Measurements from ENCODE around the gene PITX2. TPM values are rescaled to one million over a fixed set of nuclear protein-coding genes. Genes with fewer than 3 reads are reported as not detected.
A peak's percentile ranks its signal among the peaks of the same experiment; 100 is the strongest.

The PITX2 gene
- total and polyA plus RNA-seq, 7 experiments from 2014 or later: not detected

GRCh38 chr4:110615353-110616237, 7.3 kb downstream of the PITX2 start:
- peaks cover 11 to 38% (median 32%) of the 10 kb centered on the region in 7 donors for H3K4me1 Mint-ChIP-seq
- Histone ChIP-seq H3K4me1 (ENCODE audit: control insufficient read depth in 2 of 2, insufficient read depth in 2 of 2, low read length in 2 of 2) (no peaks in the 10 kb centered on the region), H3K9me3 (ENCODE audit: control insufficient read depth in 2 of 3, low read length in 3 of 3) (peaks cover 0 to 17% (median 0%) of the 10 kb centered on the region in 3 experiments), H3K4me3 (ENCODE audit: low read length) (no peak overlapping the region), H3K27ac (ENCODE audit: low read depth, low read length) (no peak overlapping the region), H3K36me3 (ENCODE audit: control insufficient read depth in 2 of 3, insufficient read depth in 3 of 3, low read length in 3 of 3) (no peaks in the 10 kb centered on the region), H3K27me3 (ENCODE audit: control insufficient read depth in 2 of 2, insufficient read depth in 2 of 2, low read length in 2 of 2) (peaks cover 13 to 46% of the 10 kb centered on the region in 2 donors)
- DNase-seq (no peak), ATAC-seq (no peak)
- H3K27ac Mint-ChIP-seq: peak overlapping the region in 2 of 9 donors; percentile 57 to 58
- H3K27me3 Mint-ChIP-seq: peaks cover 92 to 95% (median 94%) of the 10 kb centered on the region in 5 donors
- peak overlapping the region in 9 of 10 donors; percentile 5 to 55 (median 32) for H3K4me3 Mint-ChIP-seq
- H3K9me3 Mint-ChIP-seq: peaks cover 0 to 67% (median 12%) of the 10 kb centered on the region in 11 donors
- ChIA-PET CTCF (no interaction called here), POLR2A (no interaction called here)
- H3K36me3 Mint-ChIP-seq: peaks cover 0 to 12% (median 0%) of the 10 kb centered on the region in 5 donors
- intact Hi-C loops (cut with micrococcal nuclease): loop anchor here in 1 of 2 donors (2.0 kb wide), 2 partner anchors 15 to 23 kb away; no protein-coding TSS in a partner anchor

- peaks cover 0 to 17% (median 0%) of the 10 kb centered on the region in 3 experiments for H3K9me3 ChIP-seq (ENCODE audit: control insufficient read depth in 2 of 3, low read length in 3 of 3)
- H3K9me3 Mint-ChIP-seq: peaks cover 0 to 61% (median 12%) of the 10 kb centered on the region in 11 donors
These were observed 7.9 kb downstream of the PITX2 start for GRCh38 chr4:110614976-110615352.

GRCh38 chr4:110614173-110614963, 8.5 kb downstream of the PITX2 start:
- peaks cover 0 to 26% (median 20%) of the 10 kb centered on the region in 7 donors for H3K4me1 Mint-ChIP-seq
- H3K27ac Mint-ChIP-seq: peak overlapping the region in 1 of 9 donors; percentile 23
- H3K27me3 ChIP-seq (ENCODE audit: control insufficient read depth in 2 of 2, insufficient read depth in 2 of 2, low read length in 2 of 2): peaks cover 9 to 43% of the 10 kb centered on the region in 2 donors
- DNase-seq (no peak), ATAC-seq (no peak)
- peaks cover 0 to 17% (median 0%) of the 10 kb centered on the region in 3 experiments for H3K9me3 ChIP-seq (ENCODE audit: control insufficient read depth in 2 of 3, low read length in 3 of 3)
- H3K36me3 ChIP-seq (ENCODE audit: control insufficient read depth in 2 of 3, insufficient read depth in 3 of 3, low read length in 3 of 3): no peaks in the 10 kb centered on the region
- H3K36me3 Mint-ChIP-seq: peaks cover 0 to 8% (median 0%) of the 10 kb centered on the region in 5 donors
- intact Hi-C loops (cut with micrococcal nuclease): no loop called here
- ChIA-PET POLR2A (no interaction called here), CTCF (no interaction called here)
- peaks cover 89 to 94% (median 92%) of the 10 kb centered on the region in 5 donors for H3K27me3 Mint-ChIP-seq
- no peak overlapping the region for H3K4me3 ChIP-seq (ENCODE audit: low read length)
- no peaks in the 10 kb centered on the region for H3K4me1 ChIP-seq (ENCODE audit: control insufficient read depth in 2 of 2, insufficient read depth in 2 of 2, low read length in 2 of 2)
- no peak overlapping the region for H3K4me3 Mint-ChIP-seq
- peaks cover 0 to 56% (median 12%) of the 10 kb centered on the region in 11 donors for H3K9me3 Mint-ChIP-seq
- H3K27ac ChIP-seq (ENCODE audit: low read depth, low read length): no peak overlapping the region

More at GRCh38 chr4:110614976-110615352, 7.9 kb downstream of the PITX2 start:
- Mint-ChIP-seq H3K4me1 (peaks cover 5 to 32% (median 26%) of the 10 kb centered on the region in 7 donors), H3K27ac (peak overlapping the region in 1 of 9 donors; percentile 13), H3K4me3 (peak overlapping the region in 4 of 10 donors; percentile 25 to 52 (median 42)), H3K36me3 (peaks cover 0 to 12% (median 0%) of the 10 kb centered on the region in 5 donors), H3K27me3 (peaks cover 90 to 94% (median 93%) of the 10 kb centered on the region in 5 donors)
- POLR2A ChIA-PET: no interaction called here
- Histone ChIP-seq H3K4me1 (ENCODE audit: control insufficient read depth in 2 of 2, insufficient read depth in 2 of 2, low read length in 2 of 2) (no peaks in the 10 kb centered on the region), H3K27ac (ENCODE audit: low read depth, low read length) (no peak overlapping the region), H3K27me3 (ENCODE audit: control insufficient read depth in 2 of 2, insufficient read depth in 2 of 2, low read length in 2 of 2) (peaks cover 9 to 43% of the 10 kb centered on the region in 2 donors), H3K36me3 (ENCODE audit: control insufficient read depth in 2 of 3, insufficient read depth in 3 of 3, low read length in 3 of 3) (no peaks in the 10 kb centered on the region), H3K4me3 (ENCODE audit: low read length) (no peak overlapping the region)
- ATAC-seq (no peak), DNase-seq (no peak)
- intact Hi-C loops (cut with micrococcal nuclease): no loop called here
- CTCF ChIA-PET: no interaction called here

- peaks cover 0 to 22% (median 14%) of the 10 kb centered on the region in 7 donors for H3K4me1 Mint-ChIP-seq
- Histone ChIP-seq H3K4me3 (ENCODE audit: low read length) (no peak overlapping the region), H3K9me3 (ENCODE audit: control insufficient read depth in 2 of 3, low read length in 3 of 3) (peaks cover 0 to 14% (median 0%) of the 10 kb centered on the region in 3 experiments), H3K27me3 (ENCODE audit: control insufficient read depth in 2 of 2, insufficient read depth in 2 of 2, low read length in 2 of 2) (peaks cover 9 to 47% of the 10 kb centered on the region in 2 donors), H3K36me3 (ENCODE audit: control insufficient read depth in 2 of 3, insufficient read depth in 3 of 3, low read length in 3 of 3) (no peaks in the 10 kb centered on the region), H3K27ac (ENCODE audit: low read depth, low read length) (no peak overlapping the region), H3K4me1 (ENCODE audit: control insufficient read depth in 2 of 2, insufficient read depth in 2 of 2, low read length in 2 of 2) (no peaks in the 10 kb centered on the region)
- intact Hi-C loops (cut with micrococcal nuclease): no loop called here
- peaks cover 0 to 54% (median 12%) of the 10 kb centered on the region in 11 donors for H3K9me3 Mint-ChIP-seq
- peaks cover 89 to 94% (median 92%) of the 10 kb centered on the region in 5 donors for H3K27me3 Mint-ChIP-seq
- POLR2A ChIA-PET: no interaction called here
- H3K27ac Mint-ChIP-seq: no peak overlapping the region
- H3K36me3 Mint-ChIP-seq: peaks cover 0 to 8% (median 0%) of the 10 kb centered on the region in 5 donors
- ATAC-seq (no peak), DNase-seq (no peak)
- CTCF ChIA-PET: no interaction called here
- H3K4me3 Mint-ChIP-seq: no peak overlapping the region
These were observed 9.1 kb downstream of the PITX2 start for GRCh38 chr4:110613745-110614144.

GRCh38 chr4:110612631-110613269, 10.1 kb downstream of the PITX2 start:
- Histone ChIP-seq H3K27ac (ENCODE audit: low read depth, low read length) (no peak overlapping the region), H3K4me3 (ENCODE audit: low read length) (no peak overlapping the region), H3K9me3 (ENCODE audit: control insufficient read depth in 2 of 3, low read length in 3 of 3) (peaks cover 0 to 5% (median 0%) of the 10 kb centered on the region in 3 experiments), H3K27me3 (ENCODE audit: control insufficient read depth in 2 of 2, insufficient read depth in 2 of 2, low read length in 2 of 2) (peaks cover 9 to 41% of the 10 kb centered on the region in 2 donors), H3K36me3 (ENCODE audit: control insufficient read depth in 2 of 3, insufficient read depth in 3 of 3, low read length in 3 of 3) (no peaks in the 10 kb centered on the region), H3K4me1 (ENCODE audit: control insufficient read depth in 2 of 2, insufficient read depth in 2 of 2, low read length in 2 of 2) (no peaks in the 10 kb centered on the region)
- H3K4me3 Mint-ChIP-seq: peak overlapping the region in 1 of 10 donors; percentile 29
- intact Hi-C loops (cut with micrococcal nuclease): no loop called here
- ATAC-seq: no peak
- peaks cover 89 to 94% (median 92%) of the 10 kb centered on the region in 5 donors for H3K27me3 Mint-ChIP-seq
- H3K27ac Mint-ChIP-seq: no peak overlapping the region
- no peak for DNase-seq
- peaks cover 0 to 44% (median 10%) of the 10 kb centered on the region in 11 donors for H3K9me3 Mint-ChIP-seq
- H3K36me3 Mint-ChIP-seq: peaks cover 0 to 5% (median 0%) of the 10 kb centered on the region in 5 donors
- CTCF ChIA-PET: no interaction called here
- H3K4me1 Mint-ChIP-seq: peaks cover 0 to 16% (median 6%) of the 10 kb centered on the region in 7 donors
- POLR2A ChIA-PET: no interaction called here

- H3K27me3 Mint-ChIP-seq: peaks cover 82 to 90% (median 86%) of the 10 kb centered on the region in 5 donors
- no peak overlapping the region for H3K4me3 ChIP-seq (ENCODE audit: low read length)
- no peaks in the 10 kb centered on the region for H3K36me3 ChIP-seq (ENCODE audit: control insufficient read depth in 2 of 3, insufficient read depth in 3 of 3, low read length in 3 of 3)
- H3K9me3 ChIP-seq (ENCODE audit: control insufficient read depth in 2 of 3, low read length in 3 of 3): peaks cover 0 to 5% (median 0%) of the 10 kb centered on the region in 3 experiments
- no peak for ATAC-seq
- H3K27ac ChIP-seq (ENCODE audit: low read depth, low read length): no peak overlapping the region
- peaks cover 0 to 39% (median 8%) of the 10 kb centered on the region in 11 donors for H3K9me3 Mint-ChIP-seq
- no peaks in the 10 kb centered on the region for H3K4me1 ChIP-seq (ENCODE audit: control insufficient read depth in 2 of 2, insufficient read depth in 2 of 2, low read length in 2 of 2)
- ChIA-PET POLR2A (no interaction called here), CTCF (no interaction called here)
- no peak overlapping the region for H3K27ac Mint-ChIP-seq
- H3K36me3 Mint-ChIP-seq: peaks cover 0 to 4% (median 0%) of the 10 kb centered on the region in 5 donors
- DNase-seq: no peak
- peak overlapping the region in 2 of 10 donors; percentile 6 to 10 for H3K4me3 Mint-ChIP-seq
- peaks cover 9 to 39% of the 10 kb centered on the region in 2 donors for H3K27me3 ChIP-seq (ENCODE audit: control insufficient read depth in 2 of 2, insufficient read depth in 2 of 2, low read length in 2 of 2)
- intact Hi-C loops (cut with micrococcal nuclease): no loop called here
- H3K4me1 Mint-ChIP-seq: peaks cover 0 to 15% (median 6%) of the 10 kb centered on the region in 7 donors
These were observed 10.9 kb downstream of the PITX2 start for GRCh38 chr4:110611968-110612447.
